Testis (tissue), 2 donors: Measurements from ENCODE around the gene LUC7L3.
"Not testable (repeated sequence)": the region's sequence is repeated elsewhere in the genome, so short reads cannot be mapped to it uniquely, and the experiment has no call there.

Experiments
- CTCF ChIP-seq, 3 experiments: fragments of 450-650 bp in 2 of 3; fragments of 200-600 bp in 1 of 3; sonication (generic) in 1 of 3; IDR thresholded peaks; one replicate each; pipeline ENCODE4 v1.5.1; 2016 to 2019; ENCODE audit warnings: antibody characterized with exemption in 3 of 3, mild to moderate bottlenecking in 2 of 3, moderate library complexity in 1 of 3
- POLR2A ChIP-seq: fragments of 450-650 bp; IDR thresholded peaks from one replicate; pipeline ENCODE4 v1.6.1; 2017; ENCODE audit warnings: antibody characterized with exemption, mild to moderate bottlenecking, moderate library complexity

- not testable (repeated sequence) for TF ChIP-seq CTCF (IDR thresholded peaks at IDR 0.05); POLR2A
These were observed 5.2 kb downstream of the LUC7L3 start for GRCh38 chr17:50724622-50725021.
